ENCODE data around the gene RPRD2. TPM values are rescaled to one million over a fixed set of nuclear protein-coding genes. Genes with fewer than 3 reads are reported as not detected.

Gene RPRD2
- total RNA-seq, 1 donor from 2014 or later, result 26.0 TPM

DNA sequence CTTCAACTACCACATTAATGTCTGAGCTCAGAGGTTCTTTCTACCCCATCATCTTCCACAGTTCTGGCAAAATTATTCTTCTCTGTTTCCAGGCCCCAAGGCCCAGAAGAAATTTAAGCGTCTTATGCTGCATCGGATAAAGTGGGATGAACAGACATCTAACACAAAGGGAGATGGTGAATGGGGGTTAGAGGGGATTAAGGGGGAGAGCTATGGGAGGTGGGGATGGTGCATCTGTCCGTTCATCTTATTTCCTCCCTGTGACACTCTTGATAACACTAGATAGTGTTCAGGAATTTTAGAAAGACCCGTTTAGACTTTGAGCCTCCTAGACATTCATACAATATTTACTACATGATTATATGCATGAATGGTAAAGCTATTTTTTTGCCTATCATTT lies 17.6 kb upstream of the RPRD2 start:
- Histone ChIP-seq H2AFZ (ENCODE audit: low read depth, low read length) (no peak overlapping the region), H3K27ac (ENCODE audit: low read depth, low read length) (no peak overlapping the region), H3K9me3 (ENCODE audit: insufficient read depth, low read depth, low read length) (no peaks in the 10 kb centered on the region), H3K36me3 (ENCODE audit: insufficient read depth, low read length) (peaks cover 38% of the 10 kb centered on the region), H4K20me1 (ENCODE audit: insufficient read depth, low read length) (no peaks in the 10 kb centered on the region), H3K27me3 (ENCODE audit: insufficient read depth, low read length) (no peaks in the 10 kb centered on the region), H3K9ac (ENCODE audit: low read length) (no peak overlapping the region), H3K79me2 (ENCODE audit: insufficient read depth, low read length) (no peaks in the 10 kb centered on the region), H3K4me2 (ENCODE audit: low read length) (no peak overlapping the region), H3K4me3 (ENCODE audit: insufficient read depth, low read depth, low read length) (no peak overlapping the region), H3K4me1 (ENCODE audit: insufficient read depth, low read length) (no peaks in the 10 kb centered on the region)
- DNase-seq (ENCODE audit: low read depth) (no peak), FAIRE-seq (no peak)
- H3K4me1 Mint-ChIP-seq (ENCODE audit: low read depth, unreplicated experiment), result no peaks in the 10 kb centered on the region
- no peaks in the 10 kb centered on the region for H3K27me3 Mint-ChIP-seq (ENCODE audit: low read depth, unreplicated experiment)
- TF ChIP-seq, protein P1, sequence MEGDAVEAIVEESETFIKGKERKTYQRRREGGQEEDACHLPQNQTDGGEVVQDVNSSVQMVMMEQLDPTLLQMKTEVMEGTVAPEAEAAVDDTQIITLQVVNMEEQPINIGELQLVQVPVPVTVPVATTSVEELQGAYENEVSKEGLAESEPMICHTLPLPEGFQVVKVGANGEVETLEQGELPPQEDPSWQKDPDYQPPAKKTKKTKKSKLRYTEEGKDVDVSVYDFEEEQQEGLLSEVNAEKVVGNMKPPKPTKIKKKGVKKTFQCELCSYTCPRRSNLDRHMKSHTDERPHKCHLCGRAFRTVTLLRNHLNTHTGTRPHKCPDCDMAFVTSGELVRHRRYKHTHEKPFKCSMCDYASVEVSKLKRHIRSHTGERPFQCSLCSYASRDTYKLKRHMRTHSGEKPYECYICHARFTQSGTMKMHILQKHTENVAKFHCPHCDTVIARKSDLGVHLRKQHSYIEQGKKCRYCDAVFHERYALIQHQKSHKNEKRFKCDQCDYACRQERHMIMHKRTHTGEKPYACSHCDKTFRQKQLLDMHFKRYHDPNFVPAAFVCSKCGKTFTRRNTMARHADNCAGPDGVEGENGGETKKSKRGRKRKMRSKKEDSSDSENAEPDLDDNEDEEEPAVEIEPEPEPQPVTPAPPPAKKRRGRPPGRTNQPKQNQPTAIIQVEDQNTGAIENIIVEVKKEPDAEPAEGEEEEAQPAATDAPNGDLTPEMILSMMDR (IDR thresholded peaks at IDR 0.05; ENCODE audit: insufficient read depth, low read depth, low read length), result no peak
- TF ChIP-seq EZH2 (IDR thresholded peaks at IDR 0.05; ENCODE audit: insufficient read depth, low read length), result no peak
- no peaks in the 10 kb centered on the region for H3K9me3 Mint-ChIP-seq (ENCODE audit: unreplicated experiment)
- H3K4me3 Mint-ChIP-seq (ENCODE audit: unreplicated experiment), result no peak overlapping the region
- peaks cover 4% of the 10 kb centered on the region for H3K36me3 Mint-ChIP-seq (ENCODE audit: low read depth, unreplicated experiment)
- no peak overlapping the region for H3K27ac Mint-ChIP-seq (ENCODE audit: unreplicated experiment)

DNA sequence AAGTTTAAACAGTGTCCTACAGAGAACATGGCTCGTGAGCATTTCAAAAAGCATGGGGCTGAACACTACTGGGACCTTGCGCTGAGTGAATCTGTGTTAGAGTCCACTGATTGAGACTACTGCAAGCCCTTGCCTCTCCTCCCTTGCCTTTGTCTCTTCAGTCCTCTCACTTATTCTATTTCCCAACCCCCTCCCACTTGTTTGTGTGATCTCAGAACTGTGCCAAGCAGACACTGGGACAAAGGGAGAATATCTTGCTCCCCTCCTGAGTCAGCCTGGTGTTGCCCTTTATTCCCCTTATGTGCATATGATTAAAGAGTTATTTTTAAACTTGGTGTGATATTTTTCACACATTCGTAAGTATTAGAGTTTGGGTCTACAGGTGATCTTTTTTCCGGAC lies 11.1 kb upstream of the RPRD2 start:
- Histone ChIP-seq H3K4me2 (ENCODE audit: low read length) (no peak overlapping the region), H3K4me3 (ENCODE audit: insufficient read depth, low read depth, low read length) (no peak overlapping the region), H3K9ac (ENCODE audit: low read length) (no peak overlapping the region), H4K20me1 (ENCODE audit: insufficient read depth, low read length) (no peaks in the 10 kb centered on the region), H3K4me1 (ENCODE audit: insufficient read depth, low read length) (no peaks in the 10 kb centered on the region), H3K79me2 (ENCODE audit: insufficient read depth, low read length) (no peaks in the 10 kb centered on the region), H3K9me3 (ENCODE audit: insufficient read depth, low read depth, low read length) (no peaks in the 10 kb centered on the region), H2AFZ (ENCODE audit: low read depth, low read length) (no peak overlapping the region), H3K27me3 (ENCODE audit: insufficient read depth, low read length) (no peaks in the 10 kb centered on the region), H3K36me3 (ENCODE audit: insufficient read depth, low read length) (peaks cover 32% of the 10 kb centered on the region), H3K27ac (ENCODE audit: low read depth, low read length) (no peak overlapping the region)
- no peaks in the 10 kb centered on the region for H3K9me3 Mint-ChIP-seq (ENCODE audit: unreplicated experiment)
- peaks cover 6% of the 10 kb centered on the region for H3K36me3 Mint-ChIP-seq (ENCODE audit: low read depth, unreplicated experiment)
- FAIRE-seq (no peak), DNase-seq (ENCODE audit: low read depth) (no peak)
- no peak overlapping the region for H3K4me3 Mint-ChIP-seq (ENCODE audit: unreplicated experiment)
- TF ChIP-seq, protein P1 (IDR thresholded peaks at IDR 0.05; ENCODE audit: insufficient read depth, low read depth, low read length), result no peak
- TF ChIP-seq EZH2 (IDR thresholded peaks at IDR 0.05; ENCODE audit: insufficient read depth, low read length), result no peak
- no peaks in the 10 kb centered on the region for H3K4me1 Mint-ChIP-seq (ENCODE audit: low read depth, unreplicated experiment)
- H3K27ac Mint-ChIP-seq (ENCODE audit: unreplicated experiment), result no peak overlapping the region
- no peaks in the 10 kb centered on the region for H3K27me3 Mint-ChIP-seq (ENCODE audit: low read depth, unreplicated experiment)

DNA sequence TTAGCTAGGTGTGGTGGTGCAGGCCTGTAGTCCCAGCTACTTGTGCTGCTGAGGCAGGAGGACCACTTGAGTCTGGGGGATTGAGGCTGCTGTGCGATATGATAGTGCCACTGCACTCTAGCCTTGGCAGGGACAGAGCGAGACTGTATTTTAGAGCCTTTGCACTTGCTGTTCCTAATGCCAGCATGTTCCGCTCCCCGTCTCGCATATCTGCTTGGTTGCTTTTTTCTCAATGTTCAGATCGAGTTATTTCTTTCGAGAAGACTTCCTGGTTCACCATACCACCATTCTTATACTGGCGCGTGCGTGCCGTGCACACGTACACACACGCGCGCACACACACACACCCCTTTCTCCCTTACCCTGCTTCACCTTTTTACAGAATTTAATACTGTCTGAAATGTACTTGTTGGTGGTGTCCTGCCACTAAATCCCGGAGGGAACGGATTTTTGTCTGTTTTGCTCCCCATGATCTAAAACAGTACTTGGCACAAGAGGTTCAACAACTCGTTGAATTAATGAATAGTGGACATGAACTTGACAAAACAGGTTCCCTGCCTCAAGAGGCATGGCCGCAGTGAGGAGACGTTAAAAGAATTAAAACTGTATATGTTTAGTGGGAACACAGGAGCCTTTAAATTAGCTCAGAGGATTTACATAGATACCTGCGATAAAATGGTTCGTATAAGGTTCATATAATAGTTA lies 1.1 kb upstream of the RPRD2 start:
- DNase-seq (ENCODE audit: low read depth), result peak; percentile 3
- Histone ChIP-seq H2AFZ (ENCODE audit: low read depth, low read length) (peak overlapping the region; percentile 80), H3K9ac (ENCODE audit: low read length) (peak overlapping the region; percentile 96)

More for the DNA sequence above, 1.1 kb upstream of the RPRD2 start:
- Mint-ChIP-seq H3K27me3 (ENCODE audit: low read depth, unreplicated experiment) (no peaks in the 10 kb centered on the region), H3K4me3 (ENCODE audit: unreplicated experiment) (peak overlapping the region; percentile 93), H3K36me3 (ENCODE audit: low read depth, unreplicated experiment) (no peaks in the 10 kb centered on the region), H3K9me3 (ENCODE audit: unreplicated experiment) (no peaks in the 10 kb centered on the region), H3K4me1 (ENCODE audit: low read depth, unreplicated experiment) (peaks cover 4% of the 10 kb centered on the region), H3K27ac (ENCODE audit: unreplicated experiment) (peak overlapping the region; percentile 16)
- H3K4me2 ChIP-seq (ENCODE audit: low read length), result peak overlapping the region; percentile 93
- H3K27me3 ChIP-seq (ENCODE audit: insufficient read depth, low read length), result no peaks in the 10 kb centered on the region
- no peaks in the 10 kb centered on the region for H3K9me3 ChIP-seq (ENCODE audit: insufficient read depth, low read depth, low read length)
- no peaks in the 10 kb centered on the region for H3K36me3 ChIP-seq (ENCODE audit: insufficient read depth, low read length)
- H3K27ac ChIP-seq (ENCODE audit: low read depth, low read length), result peak overlapping the region; percentile 94
- TF ChIP-seq, protein P1 (IDR thresholded peaks at IDR 0.05; ENCODE audit: insufficient read depth, low read depth, low read length), result no peak
- no peak for TF ChIP-seq EZH2 (IDR thresholded peaks at IDR 0.05; ENCODE audit: insufficient read depth, low read length)
- no peaks in the 10 kb centered on the region for H3K4me1 ChIP-seq (ENCODE audit: insufficient read depth, low read length)
- FAIRE-seq, result no peak
- peaks cover 33% of the 10 kb centered on the region for H3K79me2 ChIP-seq (ENCODE audit: insufficient read depth, low read length)
- H4K20me1 ChIP-seq (ENCODE audit: insufficient read depth, low read length), result peaks cover 10% of the 10 kb centered on the region
- H3K4me3 ChIP-seq (ENCODE audit: insufficient read depth, low read depth, low read length), result peak overlapping the region; percentile 92

Data from astrocyte (in vitro differentiated cells and primary cell).